ENCODE measurements around the gene LINGO1. TPM values are rescaled to one million over a fixed set of nuclear protein-coding genes. Genes with fewer than 3 reads are reported as not detected.

LINGO1 gene
- total RNA-seq, 2 experiments from 2014 or later, result not detected

- Mint-ChIP-seq H3K9me3 (no peaks in the 10 kb centered on the region), H3K4me1 (no peaks in the 10 kb centered on the region)
- POLR2A ChIA-PET, result no interaction called here
Measured at GRCh38 chr15:77581896-77582569, 50.7 kb downstream of the LINGO1 start.

GRCh38 chr15:77580996-77581682 is 51.6 kb downstream of the LINGO1 start:
- no peak overlapping the region for H3K4me3 Mint-ChIP-seq
- H3K9me3 Mint-ChIP-seq, result no peaks in the 10 kb centered on the region
- H3K27me3 Mint-ChIP-seq, result peaks cover 4% of the 10 kb centered on the region
- no peak for DNase-seq
- POLR2A ChIA-PET, result no interaction called here
- no peaks in the 10 kb centered on the region for H3K36me3 Mint-ChIP-seq (ENCODE audit: low read depth)
- no peak overlapping the region for H3K27ac Mint-ChIP-seq
- no peaks in the 10 kb centered on the region for H3K4me1 Mint-ChIP-seq
- CTCF ChIA-PET, result no interaction called here

More at GRCh38 chr15:77581896-77582569, 50.7 kb downstream of the LINGO1 start:
- no peak for DNase-seq
- CTCF ChIA-PET, result no interaction called here
- H3K27me3 Mint-ChIP-seq, result peaks cover 4% of the 10 kb centered on the region
- no peaks in the 10 kb centered on the region for H3K36me3 Mint-ChIP-seq (ENCODE audit: low read depth)
- H3K27ac Mint-ChIP-seq, result no peak overlapping the region
- H3K4me3 Mint-ChIP-seq, result no peak overlapping the region

- peaks cover 1% of the 10 kb centered on the region for H3K27me3 Mint-ChIP-seq
Measured at GRCh38 chr15:77579498-77580188, 53.1 kb downstream of the LINGO1 start.

GRCh38 chr15:77578641-77579372 is 53.9 kb downstream of the LINGO1 start:
- ChIA-PET POLR2A (no interaction called here), CTCF (no interaction called here)
- H3K9me3 Mint-ChIP-seq, result no peaks in the 10 kb centered on the region
- H3K27ac Mint-ChIP-seq, result no peak overlapping the region
- H3K4me1 Mint-ChIP-seq, result no peaks in the 10 kb centered on the region
- H3K36me3 Mint-ChIP-seq (ENCODE audit: low read depth), result no peaks in the 10 kb centered on the region
- no peak for DNase-seq
- no peaks in the 10 kb centered on the region for H3K27me3 Mint-ChIP-seq
- H3K4me3 Mint-ChIP-seq, result no peak overlapping the region

More at GRCh38 chr15:77579498-77580188, 53.1 kb downstream of the LINGO1 start:
- H3K36me3 Mint-ChIP-seq (ENCODE audit: low read depth), result no peaks in the 10 kb centered on the region
- H3K4me1 Mint-ChIP-seq, result no peaks in the 10 kb centered on the region
- H3K27ac Mint-ChIP-seq, result no peak overlapping the region
- CTCF ChIA-PET, result no interaction called here
- H3K4me3 Mint-ChIP-seq, result no peak overlapping the region
- DNase-seq, result no peak
- POLR2A ChIA-PET, result no interaction called here
- no peaks in the 10 kb centered on the region for H3K9me3 Mint-ChIP-seq

GRCh38 chr15:77577366-77577950 is 55.3 kb downstream of the LINGO1 start:
- H3K9me3 Mint-ChIP-seq, result no peaks in the 10 kb centered on the region
- ChIA-PET CTCF (no interaction called here), POLR2A (no interaction called here)
- no peak overlapping the region for H3K4me3 Mint-ChIP-seq
- no peaks in the 10 kb centered on the region for H3K4me1 Mint-ChIP-seq
- no peaks in the 10 kb centered on the region for H3K27me3 Mint-ChIP-seq
- H3K27ac Mint-ChIP-seq, result no peak overlapping the region
- H3K36me3 Mint-ChIP-seq (ENCODE audit: low read depth), result no peaks in the 10 kb centered on the region
- no peak for DNase-seq

- Mint-ChIP-seq H3K36me3 (ENCODE audit: low read depth) (no peaks in the 10 kb centered on the region), H3K4me3 (no peak overlapping the region), H3K27me3 (no peaks in the 10 kb centered on the region), H3K9me3 (no peaks in the 10 kb centered on the region), H3K4me1 (no peaks in the 10 kb centered on the region), H3K27ac (no peak overlapping the region)
- CTCF ChIA-PET, result no interaction called here
- POLR2A ChIA-PET, result no interaction called here
- no peak for DNase-seq
Measured at GRCh38 chr15:77576538-77576937, 56.2 kb downstream of the LINGO1 start.

GRCh38 chr15:77575203-77575934 is 57.3 kb downstream of the LINGO1 start:
- DNase-seq, result no peak
- Mint-ChIP-seq H3K27ac (no peak overlapping the region), H3K4me1 (no peaks in the 10 kb centered on the region), H3K9me3 (no peaks in the 10 kb centered on the region), H3K27me3 (no peaks in the 10 kb centered on the region), H3K36me3 (ENCODE audit: low read depth) (no peaks in the 10 kb centered on the region), H3K4me3 (no peak overlapping the region)
- POLR2A ChIA-PET, result no interaction called here
- CTCF ChIA-PET, result interaction anchor here (1.6 kb wide), 1 partner anchor 32 kb away, joined by 5 read pairs; no protein-coding TSS in a partner anchor

- no peaks in the 10 kb centered on the region for H3K36me3 Mint-ChIP-seq (ENCODE audit: low read depth)
- ChIA-PET CTCF (interaction anchor here (1.6 kb wide), 1 partner anchor 31 kb away, joined by 5 read pairs; no protein-coding TSS in a partner anchor), POLR2A (no interaction called here)
Measured at GRCh38 chr15:77574521-77575202, 58.0 kb downstream of the LINGO1 start.

GRCh38 chr15:77573802-77574201 is 58.9 kb downstream of the LINGO1 start:
- Mint-ChIP-seq H3K9me3 (no peaks in the 10 kb centered on the region), H3K27me3 (no peaks in the 10 kb centered on the region), H3K27ac (no peak overlapping the region), H3K4me1 (no peaks in the 10 kb centered on the region), H3K36me3 (ENCODE audit: low read depth) (no peaks in the 10 kb centered on the region), H3K4me3 (no peak overlapping the region)
- no peak for DNase-seq
- ChIA-PET POLR2A (no interaction called here), CTCF (no interaction called here)

More at GRCh38 chr15:77574521-77575202, 58.0 kb downstream of the LINGO1 start:
- no peak overlapping the region for H3K27ac Mint-ChIP-seq
- no peak for DNase-seq
- H3K9me3 Mint-ChIP-seq, result no peaks in the 10 kb centered on the region
- H3K27me3 Mint-ChIP-seq, result no peaks in the 10 kb centered on the region
- no peaks in the 10 kb centered on the region for H3K4me1 Mint-ChIP-seq
- H3K4me3 Mint-ChIP-seq, result no peak overlapping the region

GRCh38 chr15:77572186-77572585 is 60.5 kb downstream of the LINGO1 start:
- DNase-seq, result no peak
- Mint-ChIP-seq H3K27ac (no peak overlapping the region), H3K4me1 (no peaks in the 10 kb centered on the region), H3K9me3 (no peaks in the 10 kb centered on the region), H3K36me3 (ENCODE audit: low read depth) (no peaks in the 10 kb centered on the region), H3K4me3 (no peak overlapping the region), H3K27me3 (no peaks in the 10 kb centered on the region)
- CTCF ChIA-PET, result no interaction called here
- POLR2A ChIA-PET, result no interaction called here

- no peaks in the 10 kb centered on the region for H3K9me3 Mint-ChIP-seq
- POLR2A ChIA-PET, result no interaction called here
- no peaks in the 10 kb centered on the region for H3K27me3 Mint-ChIP-seq
- H3K36me3 Mint-ChIP-seq (ENCODE audit: low read depth), result no peaks in the 10 kb centered on the region
- H3K27ac Mint-ChIP-seq, result no peak overlapping the region
- CTCF ChIA-PET, result no interaction called here
- no peaks in the 10 kb centered on the region for H3K4me1 Mint-ChIP-seq
- no peak for DNase-seq
- H3K4me3 Mint-ChIP-seq, result no peak overlapping the region
Measured at GRCh38 chr15:77571741-77572140, 61.0 kb downstream of the LINGO1 start.

GRCh38 chr15:77571181-77571580 is 61.5 kb downstream of the LINGO1 start:
- H3K27ac Mint-ChIP-seq, result no peak overlapping the region

More at GRCh38 chr15:77571181-77571580, 61.5 kb downstream of the LINGO1 start:
- CTCF ChIA-PET, result no interaction called here
- H3K36me3 Mint-ChIP-seq (ENCODE audit: low read depth), result no peaks in the 10 kb centered on the region
- no peaks in the 10 kb centered on the region for H3K4me1 Mint-ChIP-seq
- DNase-seq, result no peak
- no peaks in the 10 kb centered on the region for H3K9me3 Mint-ChIP-seq
- POLR2A ChIA-PET, result no interaction called here
- H3K4me3 Mint-ChIP-seq, result no peak overlapping the region
- no peaks in the 10 kb centered on the region for H3K27me3 Mint-ChIP-seq
